CD8-positive, alpha-beta memory T cell (primary cell): ENCODE data around the gene AUTS2. TPM values are rescaled to one million over a fixed set of nuclear protein-coding genes. Genes with fewer than 3 reads are reported as not detected.

Source experiments
- CTCF ChIA-PET: fragments of 350-600 bp; sonication (Branson Sonifier 250); formaldehyde crosslinking; loops from one replicate; lab custom pipeline; 2021; ENCODE audit warnings: antibody characterized with exemption; lab: Charles Lee
- POLR2A ChIA-PET: fragments of 350-600 bp; sonication (Branson Sonifier 250); formaldehyde crosslinking; loops from one replicate; lab custom pipeline; 2021; ENCODE audit warnings: antibody characterized with exemption; lab: Charles Lee
- DNase-seq, 5 donors: peaks; one replicate each; pipeline versions ENCODE4 v3.0.0 to v3.0.0-alpha.2; 2020 to 2022; ENCODE audit warnings: mixed read lengths in 1 of 5
- H3K27ac ChIP-seq: one replicate; pipeline ENCODE4 v1.7.0; 2013; ENCODE audit warnings: low read depth, mild to moderate bottlenecking, low read length, moderate library complexity
- H3K27me3 ChIP-seq: 2 replicates; pipeline ENCODE4 v1.7.0; 2013; ENCODE audit warnings: low read length, mild to moderate bottlenecking; ENCODE audit not compliant: insufficient read depth, poor library complexity, severe bottlenecking
- H3K36me3 ChIP-seq: 2 replicates; pipeline ENCODE4 v1.7.0; 2013; ENCODE audit warnings: mild to moderate bottlenecking, low read length, moderate library complexity; ENCODE audit not compliant: insufficient read depth
- H3K4me1 ChIP-seq: 2 replicates; pipeline ENCODE4 v1.7.0; 2013; ENCODE audit warnings: mild to moderate bottlenecking, low read length, moderate library complexity; ENCODE audit not compliant: insufficient read depth
- H3K4me3 ChIP-seq: 2 replicates; pipeline ENCODE4 v1.7.0; 2013; ENCODE audit warnings: mild to moderate bottlenecking, low read length
- H3K9me3 ChIP-seq: 2 replicates; pipeline ENCODE4 v1.7.0; 2013; ENCODE audit warnings: mild to moderate bottlenecking, low read length
- H3K27ac Mint-ChIP-seq, 8 donors: one replicate each; pipeline ENCODE4 v1.8.0; 2020 to 2021; ENCODE audit warnings: mixed read lengths in 8 of 8, mild to moderate bottlenecking in 6 of 8, inconsistent platforms in 3 of 8, moderate library complexity in 3 of 8
- H3K27me3 Mint-ChIP-seq, 2 donors: one replicate each; pipeline ENCODE4 v1.8.0; 2020 to 2021; ENCODE audit warnings: mixed read lengths in 2 of 2, mild to moderate bottlenecking in 1 of 2, moderate library complexity in 1 of 2
- H3K36me3 Mint-ChIP-seq, 3 donors: one replicate each; pipeline ENCODE4 v1.8.0; 2020 to 2021; ENCODE audit warnings: mixed read lengths in 3 of 3, inconsistent platforms in 1 of 3, mild to moderate bottlenecking in 1 of 3
- H3K4me1 Mint-ChIP-seq, 3 donors: one replicate each; pipeline ENCODE4 v1.8.0; 2020 to 2021; ENCODE audit warnings: mixed read lengths in 3 of 3, inconsistent platforms in 1 of 3, mild to moderate bottlenecking in 1 of 3
- H3K4me3 Mint-ChIP-seq, 7 donors: one replicate each; pipeline ENCODE4 v1.8.0; 2020 to 2021; ENCODE audit warnings: mixed read lengths in 7 of 7, mild to moderate bottlenecking in 6 of 7, moderate library complexity in 4 of 7, inconsistent platforms in 2 of 7
- H3K9me3 Mint-ChIP-seq, 5 donors: one replicate each; pipeline ENCODE4 v1.8.0; 2020 to 2022; ENCODE audit warnings: mixed read lengths in 5 of 5, mild to moderate bottlenecking in 3 of 5, moderate library complexity in 2 of 5, inconsistent platforms in 1 of 5
- polyA plus RNA-seq: library from polyadenylated mRNA; unstranded; fragments of 300-500 nt; fragmentation: Illumina TruSeq; gene quantifications from one replicate; pipeline ENCODE4 v1.2.3, GENCODE V29; 2021
- total RNA-seq, 2 experiments: library from RNA; stranded (reverse); gene quantifications; one replicate each; pipeline ENCODE4 v1.2.3, GENCODE V29; 2021

Gene AUTS2
- total and polyA plus RNA-seq, 3 experiments from 2014 or later = 4.4 to 9.9 (median 5.3) TPM

DNA sequence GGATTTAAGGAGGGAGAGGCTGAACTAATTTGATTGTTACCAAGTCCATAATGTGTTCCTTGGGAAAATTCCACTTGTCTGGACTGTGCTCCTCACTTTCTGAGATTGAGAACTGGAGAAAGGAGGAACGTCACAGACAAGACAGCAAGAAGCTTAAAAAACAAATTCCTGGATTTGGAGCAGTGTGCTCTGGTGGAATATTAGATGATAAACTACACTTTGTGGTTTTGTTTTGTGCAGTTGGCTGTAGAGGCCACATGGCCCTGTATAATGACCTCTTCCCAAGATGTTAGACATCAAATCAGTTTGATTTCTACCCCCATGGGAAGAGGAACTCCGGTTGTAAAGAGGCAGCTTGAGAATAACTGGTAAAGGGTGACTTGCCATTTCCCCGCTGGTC lies 1112.4 kb downstream of the AUTS2 start:
- Mint-ChIP-seq H3K27me3 (no peaks in the 10 kb centered on the region), H3K4me3 (no peak overlapping the region), H3K4me1 (peaks cover 46 to 78% (median 59%) of the 10 kb centered on the region in 3 donors), H3K9me3 (peaks cover 0 to 5% (median 0%) of the 10 kb centered on the region in 5 donors), H3K27ac (peak overlapping the region in 6 of 8 donors; percentile 6 to 75 (median 54)), H3K36me3 (peaks cover 5 to 18% (median 6%) of the 10 kb centered on the region in 3 donors)
- DNase-seq = no peak
- no peaks in the 10 kb centered on the region for H3K4me1 ChIP-seq
- ChIA-PET POLR2A (no interaction called here), CTCF (interaction anchor here (1.1 to 1.3 kb wide), 2 partner anchors 12 to 13 kb away, joined by 3 to 4 read pairs; no protein-coding TSS in a partner anchor)
- H3K9me3 ChIP-seq = no peaks in the 10 kb centered on the region
- H3K36me3 ChIP-seq = no peaks in the 10 kb centered on the region
- H3K27me3 ChIP-seq = no peaks in the 10 kb centered on the region
- no peak overlapping the region for H3K27ac ChIP-seq
- no peak overlapping the region for H3K4me3 ChIP-seq

- H3K4me1 ChIP-seq = no peaks in the 10 kb centered on the region
- H3K4me1 Mint-ChIP-seq = peaks cover 46 to 78% (median 60%) of the 10 kb centered on the region in 3 donors
- no peak overlapping the region for H3K4me3 Mint-ChIP-seq
- H3K27ac Mint-ChIP-seq = peak overlapping the region in 3 of 8 donors; percentile 43 to 60 (median 50)
- H3K27ac ChIP-seq = no peak overlapping the region
- H3K27me3 Mint-ChIP-seq = no peaks in the 10 kb centered on the region
- peaks cover 3 to 14% (median 5%) of the 10 kb centered on the region in 3 donors for H3K36me3 Mint-ChIP-seq
- ChIA-PET POLR2A (no interaction called here), CTCF (no interaction called here)
- H3K27me3 ChIP-seq = no peaks in the 10 kb centered on the region
- no peak overlapping the region for H3K4me3 ChIP-seq
- no peaks in the 10 kb centered on the region for H3K36me3 ChIP-seq
- peaks cover 0 to 5% (median 0%) of the 10 kb centered on the region in 5 donors for H3K9me3 Mint-ChIP-seq
- no peaks in the 10 kb centered on the region for H3K9me3 ChIP-seq
- DNase-seq = no peak
Measured at GRCh38 chr7:70711452-70711851, 1113.2 kb downstream of the AUTS2 start.

DNA sequence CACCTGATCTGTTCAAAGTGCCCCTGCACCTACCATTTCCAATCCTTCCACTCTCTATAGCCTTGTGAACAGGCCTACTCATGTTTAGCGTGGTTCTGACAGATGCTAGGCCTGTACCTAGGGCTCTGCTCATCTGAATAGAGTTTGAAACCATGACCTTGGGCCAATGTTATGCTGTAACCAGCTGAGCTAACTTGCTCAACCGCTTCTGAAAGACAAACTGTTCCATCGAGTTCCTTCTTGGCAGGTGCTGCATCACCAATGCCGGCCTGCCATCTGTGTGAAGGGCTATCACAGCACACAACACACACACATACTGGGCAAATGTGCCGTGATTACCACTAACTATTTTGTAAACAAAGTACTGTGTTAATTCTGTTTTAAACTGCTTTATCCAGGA lies 1114.7 kb downstream of the AUTS2 start:
- no peaks in the 10 kb centered on the region for H3K27me3 Mint-ChIP-seq
- H3K9me3 ChIP-seq = no peaks in the 10 kb centered on the region
- H3K27ac Mint-ChIP-seq = peak overlapping the region in 2 of 8 donors; percentile 37 to 61
- no peak overlapping the region for H3K27ac ChIP-seq
- ChIA-PET POLR2A (no interaction called here), CTCF (interaction anchor here (1.1 kb wide), 1 partner anchor 10 kb away, joined by 3 read pairs; no protein-coding TSS in a partner anchor)
- peaks cover 3 to 11% (median 5%) of the 10 kb centered on the region in 3 donors for H3K36me3 Mint-ChIP-seq
- H3K4me1 Mint-ChIP-seq = peaks cover 44 to 79% (median 62%) of the 10 kb centered on the region in 3 donors
- peaks cover 0 to 5% (median 0%) of the 10 kb centered on the region in 5 donors for H3K9me3 Mint-ChIP-seq
- DNase-seq = no peak
- no peak overlapping the region for H3K4me3 ChIP-seq
- H3K4me1 ChIP-seq = no peaks in the 10 kb centered on the region
- no peak overlapping the region for H3K4me3 Mint-ChIP-seq
- no peaks in the 10 kb centered on the region for H3K27me3 ChIP-seq
- H3K36me3 ChIP-seq = no peaks in the 10 kb centered on the region

- peaks cover 53 to 88% (median 74%) of the 10 kb centered on the region in 3 donors for H3K4me1 Mint-ChIP-seq
- Histone ChIP-seq H3K27me3 (no peaks in the 10 kb centered on the region), H3K27ac (no peak overlapping the region), H3K4me1 (no peaks in the 10 kb centered on the region), H3K4me3 (no peak overlapping the region), H3K9me3 (no peaks in the 10 kb centered on the region), H3K36me3 (no peaks in the 10 kb centered on the region)
- H3K36me3 Mint-ChIP-seq = peaks cover 3 to 11% (median 5%) of the 10 kb centered on the region in 3 donors
- peaks cover 0 to 5% (median 0%) of the 10 kb centered on the region in 5 donors for H3K9me3 Mint-ChIP-seq
- DNase-seq = no peak
- H3K27ac Mint-ChIP-seq = no peak overlapping the region
- no peaks in the 10 kb centered on the region for H3K27me3 Mint-ChIP-seq
- ChIA-PET POLR2A (no interaction called here), CTCF (interaction anchor here (1.3 kb wide), 1 partner anchor 16 kb away, joined by 4 read pairs; no protein-coding TSS in a partner anchor)
- no peak overlapping the region for H3K4me3 Mint-ChIP-seq
Measured at GRCh38 chr7:70714506-70715038, 1116.3 kb downstream of the AUTS2 start.

GRCh38 chr7:70717553-70718329 lies 1119.5 kb downstream of the AUTS2 start:
- Mint-ChIP-seq H3K27ac (peak overlapping the region in 5 of 8 donors; percentile 29 to 63 (median 38)), H3K4me3 (peak overlapping the region in 1 of 7 donors; percentile 23), H3K36me3 (peaks cover 3 to 14% (median 5%) of the 10 kb centered on the region in 3 donors), H3K9me3 (peaks cover 0 to 5% (median 0%) of the 10 kb centered on the region in 5 donors), H3K4me1 (peaks cover 57 to 86% (median 70%) of the 10 kb centered on the region in 3 donors), H3K27me3 (no peaks in the 10 kb centered on the region)
- Histone ChIP-seq H3K36me3 (no peaks in the 10 kb centered on the region), H3K27ac (no peak overlapping the region), H3K4me3 (no peak overlapping the region), H3K4me1 (no peaks in the 10 kb centered on the region), H3K27me3 (no peaks in the 10 kb centered on the region), H3K9me3 (no peaks in the 10 kb centered on the region)
- CTCF ChIA-PET = no interaction called here
- DNase-seq = no peak
- POLR2A ChIA-PET = no interaction called here

GRCh38 chr7:70719125-70719524 lies 1120.8 kb downstream of the AUTS2 start:
- Histone ChIP-seq H3K9me3 (no peaks in the 10 kb centered on the region), H3K27ac (no peak overlapping the region), H3K4me3 (no peak overlapping the region), H3K36me3 (no peaks in the 10 kb centered on the region), H3K27me3 (no peaks in the 10 kb centered on the region), H3K4me1 (no peaks in the 10 kb centered on the region)
- Mint-ChIP-seq H3K4me1 (peaks cover 56 to 82% (median 73%) of the 10 kb centered on the region in 3 donors), H3K9me3 (peaks cover 0 to 5% (median 0%) of the 10 kb centered on the region in 5 donors), H3K27me3 (no peaks in the 10 kb centered on the region), H3K36me3 (peaks cover 3 to 14% (median 5%) of the 10 kb centered on the region in 3 donors), H3K27ac (no peak overlapping the region), H3K4me3 (no peak overlapping the region)
- DNase-seq = no peak
- ChIA-PET CTCF (no interaction called here), POLR2A (no interaction called here)

DNA sequence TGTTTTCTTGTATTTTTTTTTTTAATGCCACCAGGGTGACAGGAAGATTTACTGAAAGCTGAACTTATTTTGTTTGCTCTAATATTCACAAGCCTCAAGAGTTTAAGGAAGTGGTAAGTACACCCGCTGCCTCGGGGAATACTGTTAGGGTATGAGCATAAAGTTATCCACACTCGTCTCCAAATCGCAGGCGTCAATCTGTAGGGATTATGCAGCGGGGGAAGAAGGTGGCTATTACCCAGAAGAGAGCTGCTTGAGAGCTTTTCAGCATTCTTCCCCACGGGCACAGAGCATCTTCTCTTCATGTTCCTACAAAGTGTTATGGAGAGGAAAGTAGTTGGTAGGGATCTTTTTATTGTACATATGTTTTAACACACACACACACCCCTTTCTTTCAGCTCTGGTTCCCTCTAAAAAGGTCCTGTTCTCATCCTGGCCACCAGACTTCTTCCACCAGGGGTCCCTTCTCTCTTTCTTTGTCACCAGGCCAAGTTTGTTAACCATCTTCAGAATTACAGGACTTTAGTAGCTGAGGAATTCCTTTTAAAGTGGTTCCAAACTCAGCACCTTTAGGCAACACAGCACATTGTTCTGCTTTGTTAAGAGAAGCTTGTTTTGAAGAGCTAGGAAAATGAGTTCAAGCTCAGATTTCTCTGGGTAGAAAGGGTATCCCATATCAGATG lies 1122.1 kb downstream of the AUTS2 start:
- no peak for DNase-seq
- H3K27ac Mint-ChIP-seq = peak overlapping the region in 5 of 8 donors; percentile 4 to 83 (median 30)
- H3K4me3 Mint-ChIP-seq = peak overlapping the region in 1 of 7 donors; percentile 54
- H3K4me1 ChIP-seq = no peaks in the 10 kb centered on the region
- no peaks in the 10 kb centered on the region for H3K9me3 ChIP-seq
- no peak overlapping the region for H3K27ac ChIP-seq
- H3K4me3 ChIP-seq = no peak overlapping the region
- H3K27me3 ChIP-seq = no peaks in the 10 kb centered on the region
- H3K27me3 Mint-ChIP-seq = no peaks in the 10 kb centered on the region
- peaks cover 47 to 79% (median 70%) of the 10 kb centered on the region in 3 donors for H3K4me1 Mint-ChIP-seq
- peaks cover 0 to 7% (median 0%) of the 10 kb centered on the region in 3 donors for H3K36me3 Mint-ChIP-seq
- ChIA-PET POLR2A (no interaction called here), CTCF (no interaction called here)
- H3K9me3 Mint-ChIP-seq = no peaks in the 10 kb centered on the region
- no peaks in the 10 kb centered on the region for H3K36me3 ChIP-seq
